Muscle of leg (tissue), 16 donors: ENCODE data around the gene TSPAN17. TPM values are rescaled to one million over a fixed set of nuclear protein-coding genes. Genes with fewer than 3 reads are reported as not detected.
"Not testable (repeated sequence)": the region's sequence is repeated elsewhere in the genome, so short reads cannot be mapped to it uniquely, and the experiment has no call there.

Experiments used
- DNase-seq: peaks from one replicate; pipeline ENCODE4 v3.0.0; 2013
- H3K27ac ChIP-seq: one replicate; pipeline ENCODE4 v1.5.1; 2013; ENCODE audit warnings: mild to moderate bottlenecking, low read length, control low read depth
- H3K27me3 ChIP-seq: one replicate; pipeline ENCODE4 v1.6.1; 2013; ENCODE audit warnings: low read length; ENCODE audit not compliant: control insufficient read depth, insufficient read depth
- H3K36me3 ChIP-seq: one replicate; pipeline ENCODE4 v1.6.1; 2013; ENCODE audit warnings: low read length; ENCODE audit not compliant: control insufficient read depth, insufficient read depth
- H3K4me1 ChIP-seq: one replicate; pipeline ENCODE4 v1.6.1; 2013; ENCODE audit warnings: low read length; ENCODE audit not compliant: control insufficient read depth, insufficient read depth
- H3K4me3 ChIP-seq: one replicate; pipeline ENCODE4 v1.5.1; 2013; ENCODE audit warnings: low read length, control low read depth
- H3K9me3 ChIP-seq: replicated peaks from 2 replicates; pipeline ENCODE4 v1.6.1; 2013; ENCODE audit warnings: low read depth, low read length; ENCODE audit not compliant: control insufficient read depth
- WGBS: methylation state at CpG from one replicate; pipeline ENCODE4 v1.1.5; 2013; ENCODE audit warnings: missing lambda C conversion rate; ENCODE audit not compliant: insufficient coverage; 5-methylcytosine and 5-hydroxymethylcytosine counted together
- long read RNA-seq, 11 donors: transcript quantifications; one replicate each; lab custom pipeline, GENCODE V29; 2026
- polyA plus RNA-seq, 8 donors: library from polyadenylated mRNA; unstranded; fragments of 120-200 nt; gene quantifications; one replicate each; pipeline versions ENCODE4 v1.2.1 to v1.2.3, GENCODE V29; 2013; ENCODE audit warnings: inconsistent platforms in 1 of 8, low replicate concordance in 1 of 8; ENCODE audit not compliant: insufficient read length in 8 of 8, insufficient read depth in 1 of 8
- total RNA-seq: library from RNA; stranded (reverse); fragments of 120-200 nt; gene quantifications from one replicate; pipeline ENCODE4 v1.2.4, GENCODE V29; 2013

The TSPAN17 gene
- total RNA-seq (15.5 TPM), polyA plus RNA-seq (10 to 100 TPM; 23.7 to 35.6 (median 27.0) TPM)
- long read RNA-seq, donor 1, partial matches to known transcripts: 14 of 15 reads
- long read RNA-seq, donor 1, other reads (novel, unspliced or antisense): 0 of 15 reads
- long read RNA-seq, donor 2: 0 reads
- long read RNA-seq, donor 3, partial matches to known transcripts: 32 of 34 reads
- long read RNA-seq, donor 3, other reads (novel, unspliced or antisense): 0 of 34 reads
- long read RNA-seq, donor 4, partial matches to known transcripts: 6 of 9 reads
- long read RNA-seq, donor 4, other reads (novel, unspliced or antisense): 0 of 9 reads
- long read RNA-seq, donor 5, transcript TSPAN17-207 (9 exons, 2,457 nt): major isoform, 5 of 47 reads
- long read RNA-seq, donor 5, partial matches to known transcripts: 38 of 47 reads
- long read RNA-seq, donor 5, other reads (novel, unspliced or antisense): 0 of 47 reads
- long read RNA-seq, donor 6, transcript TSPAN17-207 (9 exons, 2,457 nt): major isoform, 5 of 13 reads
- long read RNA-seq, donor 6, partial matches to known transcripts: 6 of 13 reads
- long read RNA-seq, donor 6, other reads (novel, unspliced or antisense): 0 of 13 reads
- long read RNA-seq, donor 7, partial matches to known transcripts: 0 of 4 reads
- long read RNA-seq, donor 7, other reads (novel, unspliced or antisense): 0 of 4 reads
- long read RNA-seq, donor 8, partial matches to known transcripts: 0 of 4 reads
- long read RNA-seq, donor 8, other reads (novel, unspliced or antisense): 0 of 4 reads
- long read RNA-seq, donor 9, partial matches to known transcripts: 0 of 2 reads
- long read RNA-seq, donor 9, other reads (novel, unspliced or antisense): 0 of 2 reads
- long read RNA-seq, donor 10, transcript TSPAN17-207 (9 exons, 2,457 nt): major isoform, 5 of 5 reads
- long read RNA-seq, donor 10, partial matches to known transcripts: 0 of 5 reads
- long read RNA-seq, donor 10, other reads (novel, unspliced or antisense): 0 of 5 reads
- long read RNA-seq, donor 11, partial matches to known transcripts: 0 of 4 reads
- long read RNA-seq, donor 11, other reads (novel, unspliced or antisense): 0 of 4 reads

- Histone ChIP-seq H3K36me3 (no peaks in the 10 kb centered on the region), H3K4me3 (peak within 1 kb of the TSS; percentile 70), H3K27me3 (no peaks in the 10 kb centered on the region), H3K27ac (peak within 1 kb of the TSS; percentile 78), H3K4me1 (peaks cover 41% of the 10 kb centered on the region), H3K9me3 (no peaks in the 10 kb centered on the region)
- peak; percentile 99 for DNase-seq
- WGBS: under 1% methylated on average over 56 of the region's 63 CpGs
Observed at GRCh38 chr5:176647030-176647842, at the start of gene TSPAN17. TSPAN17 (plus strand) TSS chr5:176647484; CDS start chr5:176647616, 132 bp downstream.

- not testable (repeated sequence) for DNase-seq, H3K36me3 ChIP-seq, H3K4me3 ChIP-seq, H3K4me1 ChIP-seq, H3K9me3 ChIP-seq, H3K27ac ChIP-seq
- 86% methylated on average over 16 of the region's 19 CpGs for WGBS
- peaks cover 21% of the 10 kb centered on the region for H3K27me3 ChIP-seq
Observed at GRCh38 chr5:176599749-176600430, 47.4 kb upstream of the TSPAN17 start.

- DNase-seq: no peak
- H3K4me3 ChIP-seq: no peak overlapping the region
- no peaks in the 10 kb centered on the region for H3K36me3 ChIP-seq
- H3K27me3 ChIP-seq: peaks cover 10% of the 10 kb centered on the region
- no peak overlapping the region for H3K27ac ChIP-seq
- H3K4me1 ChIP-seq: peaks cover 2% of the 10 kb centered on the region
- no peaks in the 10 kb centered on the region for H3K9me3 ChIP-seq
- WGBS: 67% methylated on average over 10 of the region's 12 CpGs
Observed at GRCh38 chr5:176601901-176602482, 45.3 kb upstream of the TSPAN17 start.

GRCh38 chr5:176603091-176603490, 44.2 kb upstream of the TSPAN17 start:
- H3K27me3 ChIP-seq: peaks cover 2% of the 10 kb centered on the region
- no peak for DNase-seq
- H3K27ac ChIP-seq: no peak overlapping the region
- H3K36me3 ChIP-seq: no peaks in the 10 kb centered on the region
- H3K9me3 ChIP-seq: no peaks in the 10 kb centered on the region
- WGBS: 11% methylated on average over 2 of the region's 2 CpGs
- H3K4me1 ChIP-seq: peaks cover 2% of the 10 kb centered on the region
- no peak overlapping the region for H3K4me3 ChIP-seq

GRCh38 chr5:176606032-176606431, 41.3 kb upstream of the TSPAN17 start:
- Histone ChIP-seq H3K4me3 (no peak overlapping the region), H3K4me1 (peaks cover 9% of the 10 kb centered on the region), H3K27me3 (peaks cover 14% of the 10 kb centered on the region), H3K9me3 (no peaks in the 10 kb centered on the region), H3K27ac (no peak overlapping the region), H3K36me3 (no peaks in the 10 kb centered on the region)
- no CpG with 5 or more reads among the region's 3 CpGs for WGBS
- DNase-seq: no peak

GRCh38 chr5:176606875-176607274, 40.4 kb upstream of the TSPAN17 start:
- DNase-seq: no peak
- Histone ChIP-seq H3K9me3 (no peaks in the 10 kb centered on the region), H3K4me3 (no peak overlapping the region), H3K27ac (no peak overlapping the region), H3K27me3 (peaks cover 14% of the 10 kb centered on the region), H3K4me1 (peaks cover 9% of the 10 kb centered on the region), H3K36me3 (no peaks in the 10 kb centered on the region)
- 90% methylated on average over 1 of the region's 3 CpGs for WGBS

GRCh38 chr5:176608142-176608705, 39.1 kb upstream of the TSPAN17 start:
- Histone ChIP-seq H3K36me3 (no peaks in the 10 kb centered on the region), H3K4me1 (peaks cover 9% of the 10 kb centered on the region), H3K9me3 (no peaks in the 10 kb centered on the region), H3K27me3 (peaks cover 20% of the 10 kb centered on the region), H3K27ac (no peak overlapping the region), H3K4me3 (no peak overlapping the region)
- WGBS: 94% methylated on average over 3 of the region's 4 CpGs
- DNase-seq: no peak

- H3K4me3 ChIP-seq: no peak overlapping the region
- H3K27me3 ChIP-seq: peaks cover 24% of the 10 kb centered on the region
- H3K9me3 ChIP-seq: no peaks in the 10 kb centered on the region
- no peak overlapping the region for H3K27ac ChIP-seq
- DNase-seq: no peak
- 26% methylated on average over 41 of the region's 46 CpGs for WGBS
- peaks cover 9% of the 10 kb centered on the region for H3K4me1 ChIP-seq
- no peaks in the 10 kb centered on the region for H3K36me3 ChIP-seq
Observed at GRCh38 chr5:176608937-176609723, 38.2 kb upstream of the TSPAN17 start.
